H1 (cell line): ENCODE results near the gene NBL1.

Experiments
- ATF2 ChIP-seq: IDR thresholded peaks from 2 replicates; pipeline ENCODE4 v1.6.1; 2012; ENCODE audit warnings: low read length, inconsistent platforms
- CTCF ChIP-seq, 3 experiments: IDR thresholded peaks; 1 replicate in 2 of 3; 2 replicates in 1 of 3; pipeline versions ENCODE4 v1.5.1 to v1.6.1; 2011; ENCODE audit warnings: low read length in 3 of 3, mild to moderate bottlenecking in 3 of 3, inconsistent platforms in 2 of 3, low read depth in 1 of 3, moderate library complexity in 1 of 3; ENCODE audit not compliant: insufficient read depth in 1 of 3; ENCODE audit errors: control extremely low read depth in 1 of 3
- EZH2 ChIP-seq: fragments of 200-600 bp; sonication (generic); IDR thresholded peaks from 2 replicates; pipeline ENCODE4 v1.7.1; 2012; ENCODE audit warnings: low read depth, mild to moderate bottlenecking, moderate library complexity, low read length, inconsistent platforms; ENCODE audit not compliant: severe bottlenecking
- MAFK ChIP-seq: IDR thresholded peaks from 2 replicates; pipeline ENCODE4 v1.6.1; 2012; ENCODE audit warnings: low read depth, mild to moderate bottlenecking, improper control_type of control experiment, low read length
- MAX ChIP-seq: IDR thresholded peaks from 2 replicates; pipeline ENCODE4 v1.6.1; 2012; ENCODE audit warnings: inconsistent platforms
- POLR2A ChIP-seq, 2 experiments: IDR thresholded peaks; 1 replicate in 1 of 2; 2 replicates in 1 of 2; pipeline ENCODE4 v1.6.1; 2011; ENCODE audit warnings: low read depth in 2 of 2, low read length in 2 of 2, mild to moderate bottlenecking in 2 of 2; ENCODE audit errors: control extremely low read depth in 1 of 2
- SIN3A ChIP-seq, 2 experiments: IDR thresholded peaks in 1 of 2; conservative IDR thresholded peaks in 1 of 2; 2 replicates each; pipeline ENCODE4 v1.6.1; 2011 to 2012; ENCODE audit warnings: low read length in 2 of 2, improper control_type of control experiment in 1 of 2, low read depth in 1 of 2, mild to moderate bottlenecking in 1 of 2
- SP1 ChIP-seq: IDR thresholded peaks from 2 replicates; pipeline ENCODE4 v1.6.1; 2011; ENCODE audit warnings: low read depth, low read length
- SUZ12 ChIP-seq: fragments of 200-600 bp; sonication (generic); IDR thresholded peaks from 2 replicates; pipeline ENCODE4 v1.6.1; 2012; ENCODE audit warnings: mild to moderate bottlenecking, inconsistent platforms, low read length, moderate library complexity, mixed read lengths
- TAF7 ChIP-seq: optimal IDR thresholded peaks from 2 replicates; pipeline ENCODE3; 2011; ENCODE audit warnings: low read depth, mild to moderate bottlenecking, inconsistent platforms, low read length, moderate library complexity, borderline replicate concordance

GRCh38 chr1:19654886-19655717, 11.0 kb downstream of the NBL1 start:
- TF ChIP-seq TAF7 (no peak), SUZ12 (no peak), CTCF (IDR thresholded peaks at IDR 0.05; ENCODE audit: control extremely low read depth in 1 of 3, insufficient read depth in 1 of 3, low read depth in 1 of 3, low read length in 3 of 3) (no peak), POLR2A (IDR thresholded peaks at IDR 0.05; ENCODE audit: control extremely low read depth in 1 of 2, low read depth in 2 of 2, low read length in 2 of 2) (no peak), ATF2 (no peak), MAX (no peak), EZH2 (no peak), SP1 (no peak), MAFK (no peak), SIN3A (conservative IDR thresholded peaks at IDR 0.05 in 1 of 2, IDR thresholded peaks at IDR 0.05 in 1 of 2; ENCODE audit: low read depth in 1 of 2, low read length in 2 of 2) (no peak)
